ENCODE measurements around the gene KRT10. TPM values are rescaled to one million over a fixed set of nuclear protein-coding genes. Genes with fewer than 3 reads are reported as not detected.
A peak's percentile ranks its signal among the peaks of the same experiment; 100 is the strongest.

Gene KRT10
- total RNA-seq, 2 donors from 2014 or later: 29.0 to 45.9 TPM

GRCh38 chr17:40848583-40849235 lies 26.3 kb upstream of the KRT10 start:
- no peak for ATAC-seq (replicated peaks)
- Mint-ChIP-seq H3K27me3 (peaks cover 36% of the 10 kb centered on the region), H3K4me3 (no peak overlapping the region), H3K27ac (no peak overlapping the region), H3K9me3 (no peaks in the 10 kb centered on the region), H3K4me1 (no peaks in the 10 kb centered on the region), H3K36me3 (ENCODE audit: low read depth) (no peaks in the 10 kb centered on the region)

DNA sequence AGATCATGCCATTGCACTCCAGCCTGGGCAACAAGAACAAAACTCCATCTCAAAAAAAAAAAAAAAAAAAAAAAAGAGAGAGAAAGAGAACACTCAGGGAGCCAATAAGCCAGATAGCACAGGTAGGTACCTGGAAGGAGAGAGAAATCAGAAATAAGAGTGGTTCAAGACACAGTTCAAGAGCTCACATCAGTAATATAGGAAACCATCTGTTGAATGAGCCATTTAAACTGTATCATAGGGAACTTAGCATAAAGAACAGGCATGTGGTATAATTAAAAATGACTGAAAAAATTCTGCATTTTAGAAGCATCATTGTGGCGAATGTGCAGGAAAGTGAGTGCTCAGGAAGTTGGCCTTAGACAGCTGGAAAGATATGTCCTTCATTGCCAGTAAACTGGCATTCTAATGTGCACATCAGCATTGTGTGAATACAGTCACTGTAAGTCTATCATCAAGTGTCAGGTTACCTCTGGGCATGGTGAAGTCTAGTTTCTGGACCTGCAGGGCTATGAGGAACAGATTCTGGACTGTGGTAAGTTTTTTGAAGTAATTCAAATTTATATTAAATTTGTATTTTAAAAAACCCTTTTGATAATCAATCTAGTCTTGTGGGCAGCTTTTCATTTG lies 24.2 kb upstream of the KRT10 start:
- peaks cover 36% of the 10 kb centered on the region for H3K27me3 Mint-ChIP-seq
- no peak for ATAC-seq (replicated peaks)
- no peaks in the 10 kb centered on the region for H3K36me3 Mint-ChIP-seq (ENCODE audit: low read depth)

DNA sequence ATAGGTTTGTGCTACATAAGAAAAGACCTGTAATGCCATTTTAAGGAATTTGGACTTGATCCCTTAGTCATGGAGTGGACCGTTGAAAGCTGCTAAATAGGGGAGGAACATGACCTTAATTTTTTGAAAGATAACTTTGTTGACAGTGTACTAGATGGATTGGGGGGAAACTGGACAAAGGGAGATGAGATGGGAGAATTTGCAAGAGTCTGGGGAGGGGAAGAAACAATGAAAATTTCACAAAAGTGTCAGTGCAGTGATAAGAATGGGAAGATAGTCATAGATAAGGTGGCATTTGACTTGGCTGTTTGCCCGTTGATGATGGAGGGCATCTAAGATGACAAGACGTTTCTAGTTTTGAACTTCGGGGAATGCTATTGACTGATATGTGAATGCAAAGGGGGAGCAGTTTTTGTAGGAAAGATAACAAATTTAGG lies 22.3 kb upstream of the KRT10 start:
- Mint-ChIP-seq H3K27me3 (peaks cover 28% of the 10 kb centered on the region), H3K4me1 (no peaks in the 10 kb centered on the region), H3K36me3 (ENCODE audit: low read depth) (no peaks in the 10 kb centered on the region), H3K27ac (no peak overlapping the region), H3K9me3 (no peaks in the 10 kb centered on the region), H3K4me3 (no peak overlapping the region)
- ATAC-seq (replicated peaks): no peak

More for the DNA sequence above, 24.2 kb upstream of the KRT10 start:
- H3K4me1 Mint-ChIP-seq: no peaks in the 10 kb centered on the region
- H3K27ac Mint-ChIP-seq: no peak overlapping the region
- no peaks in the 10 kb centered on the region for H3K9me3 Mint-ChIP-seq
- H3K4me3 Mint-ChIP-seq: no peak overlapping the region

- Mint-ChIP-seq H3K36me3 (ENCODE audit: low read depth) (no peaks in the 10 kb centered on the region), H3K4me1 (no peaks in the 10 kb centered on the region), H3K27me3 (peaks cover 24% of the 10 kb centered on the region), H3K4me3 (no peak overlapping the region), H3K9me3 (no peaks in the 10 kb centered on the region), H3K27ac (no peak overlapping the region)
- ATAC-seq (replicated peaks): no peak
Measured at GRCh38 chr17:40843242-40843641, 20.8 kb upstream of the KRT10 start.

DNA sequence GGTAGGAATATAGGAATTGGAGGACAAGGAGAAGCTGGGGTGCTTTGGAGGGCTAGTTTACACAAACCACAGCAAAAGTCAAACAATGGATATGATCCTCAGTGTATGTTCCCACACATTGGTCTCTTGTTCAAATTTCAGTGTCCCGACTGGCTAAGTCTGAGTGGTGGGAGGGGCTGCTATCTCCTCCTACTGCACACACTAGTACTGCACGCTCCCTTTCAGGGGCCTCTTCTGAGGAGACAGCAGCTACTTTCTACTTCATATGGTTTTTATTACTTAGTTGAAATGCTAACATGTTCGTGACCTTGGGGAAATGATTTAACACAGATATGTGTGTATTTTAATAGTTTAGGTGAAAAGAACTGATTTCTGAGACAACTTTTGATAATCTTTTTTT lies 18.8 kb upstream of the KRT10 start:
- H3K4me1 Mint-ChIP-seq: no peaks in the 10 kb centered on the region
- H3K27me3 Mint-ChIP-seq: peaks cover 24% of the 10 kb centered on the region
- no peak for ATAC-seq (replicated peaks)
- H3K9me3 Mint-ChIP-seq: no peaks in the 10 kb centered on the region
- H3K36me3 Mint-ChIP-seq (ENCODE audit: low read depth): no peaks in the 10 kb centered on the region
- H3K27ac Mint-ChIP-seq: no peak overlapping the region
- H3K4me3 Mint-ChIP-seq: no peak overlapping the region

GRCh38 chr17:40839194-40839593 lies 16.8 kb upstream of the KRT10 start:
- Mint-ChIP-seq H3K27ac (no peak overlapping the region), H3K4me3 (no peak overlapping the region)

GRCh38 chr17:40836020-40836419 lies 13.6 kb upstream of the KRT10 start:
- Mint-ChIP-seq H3K27me3 (no peaks in the 10 kb centered on the region), H3K9me3 (no peaks in the 10 kb centered on the region), H3K4me3 (no peak overlapping the region), H3K36me3 (ENCODE audit: low read depth) (peaks cover 7% of the 10 kb centered on the region), H3K27ac (no peak overlapping the region), H3K4me1 (no peaks in the 10 kb centered on the region)
- no peak for ATAC-seq (replicated peaks)

More at GRCh38 chr17:40839194-40839593, 16.8 kb upstream of the KRT10 start:
- H3K36me3 Mint-ChIP-seq (ENCODE audit: low read depth): peaks cover 7% of the 10 kb centered on the region
- no peak for ATAC-seq (replicated peaks)
- peaks cover 8% of the 10 kb centered on the region for H3K27me3 Mint-ChIP-seq
- no peaks in the 10 kb centered on the region for H3K4me1 Mint-ChIP-seq
- no peaks in the 10 kb centered on the region for H3K9me3 Mint-ChIP-seq

DNA sequence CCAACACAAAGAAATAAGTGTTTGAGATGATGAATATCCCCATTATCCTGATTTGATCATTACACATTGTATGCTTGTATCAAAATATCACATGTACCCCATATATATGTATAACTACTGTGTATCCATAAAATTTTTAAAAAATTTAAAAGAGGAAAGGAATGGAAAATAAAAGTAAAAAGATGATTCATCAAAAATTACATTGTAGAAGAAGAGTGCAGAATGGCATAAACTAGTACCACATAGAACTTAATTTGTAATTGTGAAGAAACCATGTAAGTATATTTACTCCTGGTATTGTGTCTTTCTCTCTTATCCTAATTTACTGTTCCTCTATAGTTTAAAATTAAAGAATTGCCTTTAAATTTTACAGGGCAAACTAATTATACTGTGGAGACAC lies 11.5 kb upstream of the KRT10 start:
- no peaks in the 10 kb centered on the region for H3K9me3 Mint-ChIP-seq
- H3K4me1 Mint-ChIP-seq: no peaks in the 10 kb centered on the region
- no peak overlapping the region for H3K4me3 Mint-ChIP-seq
- H3K27ac Mint-ChIP-seq: no peak overlapping the region
- no peak for ATAC-seq (replicated peaks)
- H3K27me3 Mint-ChIP-seq: no peaks in the 10 kb centered on the region
- peaks cover 7% of the 10 kb centered on the region for H3K36me3 Mint-ChIP-seq (ENCODE audit: low read depth)

- no peak overlapping the region for H3K4me3 Mint-ChIP-seq
- no peaks in the 10 kb centered on the region for H3K4me1 Mint-ChIP-seq
- H3K27ac Mint-ChIP-seq: no peak overlapping the region
- H3K9me3 Mint-ChIP-seq: no peaks in the 10 kb centered on the region
- peaks cover 7% of the 10 kb centered on the region for H3K36me3 Mint-ChIP-seq (ENCODE audit: low read depth)
- no peaks in the 10 kb centered on the region for H3K27me3 Mint-ChIP-seq
- no peak for ATAC-seq (replicated peaks)
Measured at GRCh38 chr17:40832840-40833239, 10.4 kb upstream of the KRT10 start.

GRCh38 chr17:40830085-40830776 lies 7.8 kb upstream of the KRT10 start:
- Mint-ChIP-seq H3K4me3 (no peak overlapping the region), H3K36me3 (ENCODE audit: low read depth) (peaks cover 7% of the 10 kb centered on the region), H3K27ac (no peak overlapping the region), H3K4me1 (peaks cover 4% of the 10 kb centered on the region), H3K9me3 (no peaks in the 10 kb centered on the region), H3K27me3 (peaks cover 3% of the 10 kb centered on the region)
- ATAC-seq (replicated peaks): no peak

GRCh38 chr17:40828454-40829044 lies 6.1 kb upstream of the KRT10 start:
- H3K4me3 Mint-ChIP-seq: no peak overlapping the region
- H3K27me3 Mint-ChIP-seq: peaks cover 3% of the 10 kb centered on the region
- H3K4me1 Mint-ChIP-seq: peaks cover 4% of the 10 kb centered on the region
- H3K36me3 Mint-ChIP-seq (ENCODE audit: low read depth): no peaks in the 10 kb centered on the region
- no peak overlapping the region for H3K27ac Mint-ChIP-seq
- ATAC-seq (replicated peaks): no peak
- H3K9me3 Mint-ChIP-seq: no peaks in the 10 kb centered on the region

GRCh38 chr17:40827746-40828453 lies 5.5 kb upstream of the KRT10 start:
- ATAC-seq (replicated peaks): peak; percentile 91
- no peaks in the 10 kb centered on the region for H3K36me3 Mint-ChIP-seq (ENCODE audit: low read depth)

DNA sequence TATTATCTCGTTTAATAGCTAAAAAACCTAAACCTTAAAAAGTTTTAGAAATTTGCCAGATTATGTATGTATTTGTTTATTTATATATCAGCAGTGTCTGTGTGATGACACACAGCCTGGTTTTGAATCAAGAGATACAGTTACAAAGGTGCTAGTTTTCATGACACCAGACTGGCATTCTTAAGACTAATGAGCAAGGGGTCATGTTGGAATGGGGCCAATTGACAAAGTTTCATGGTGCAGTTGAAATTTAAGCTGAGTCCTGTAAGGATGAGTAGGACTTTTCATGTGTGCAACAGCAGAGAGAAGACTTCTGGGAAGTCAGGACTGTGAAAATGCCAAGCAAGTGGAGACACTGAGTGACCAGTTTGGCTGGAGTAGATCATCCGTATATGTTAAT lies 3.2 kb upstream of the KRT10 start:
- peaks cover 4% of the 10 kb centered on the region for H3K4me1 Mint-ChIP-seq
- H3K9me3 Mint-ChIP-seq: no peaks in the 10 kb centered on the region
- ATAC-seq (replicated peaks): no peak
- peaks cover 7% of the 10 kb centered on the region for H3K27me3 Mint-ChIP-seq
- peaks cover 9% of the 10 kb centered on the region for H3K36me3 Mint-ChIP-seq (ENCODE audit: low read depth)
- H3K4me3 Mint-ChIP-seq: no peak overlapping the region
- H3K27ac Mint-ChIP-seq: no peak overlapping the region

More at GRCh38 chr17:40827746-40828453, 5.5 kb upstream of the KRT10 start:
- no peaks in the 10 kb centered on the region for H3K9me3 Mint-ChIP-seq
- H3K4me3 Mint-ChIP-seq: peak overlapping the region; percentile 13
- peaks cover 4% of the 10 kb centered on the region for H3K4me1 Mint-ChIP-seq
- H3K27me3 Mint-ChIP-seq: peaks cover 3% of the 10 kb centered on the region
- no peak overlapping the region for H3K27ac Mint-ChIP-seq

Measured in activated T-helper 17 cell treated with anti-CD3 and anti-CD28 coated beads, Interleukin-2, amount 50 U/mL, for 72 hours (primary cell).